Measurements from ENCODE around the gene AP5M1. TPM values are rescaled to one million over a fixed set of nuclear protein-coding genes. Genes with fewer than 3 reads are reported as not detected.

Gene AP5M1
- polyA plus RNA-seq, 1 experiment = 38.5 TPM

DNA sequence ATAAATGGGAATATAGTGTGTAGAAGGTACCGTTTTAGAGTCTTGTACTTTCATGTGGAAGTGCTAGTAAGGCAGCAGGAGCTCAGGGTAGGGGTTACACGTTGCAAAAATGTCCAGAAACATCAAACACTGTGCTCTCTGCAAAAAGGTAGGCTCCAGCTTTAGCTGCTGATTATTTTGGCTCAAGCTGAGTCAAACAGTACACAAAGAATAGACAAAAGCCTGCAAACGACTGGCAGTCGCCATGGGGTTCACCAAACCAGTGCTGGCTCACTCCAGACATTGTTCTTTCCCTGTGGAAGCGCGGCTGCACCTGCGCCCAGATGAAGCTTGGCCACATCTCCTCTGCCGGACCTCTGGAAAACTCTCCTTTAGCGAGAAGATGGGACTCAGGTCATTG lies 76.3 kb downstream of the AP5M1 start:
- Histone ChIP-seq H3K4me3 (ENCODE audit: low read depth, low read length) (no peak overlapping the region), H3K27me3 (ENCODE audit: control insufficient read depth, insufficient read depth, low read length) (peaks cover 2% of the 10 kb centered on the region), H3K9me3 (ENCODE audit: control insufficient read depth, insufficient read depth, low read length) (no peaks in the 10 kb centered on the region), H3K27ac (ENCODE audit: low read depth, low read length) (no peak overlapping the region)
- TF ChIP-seq, protein P1, sequence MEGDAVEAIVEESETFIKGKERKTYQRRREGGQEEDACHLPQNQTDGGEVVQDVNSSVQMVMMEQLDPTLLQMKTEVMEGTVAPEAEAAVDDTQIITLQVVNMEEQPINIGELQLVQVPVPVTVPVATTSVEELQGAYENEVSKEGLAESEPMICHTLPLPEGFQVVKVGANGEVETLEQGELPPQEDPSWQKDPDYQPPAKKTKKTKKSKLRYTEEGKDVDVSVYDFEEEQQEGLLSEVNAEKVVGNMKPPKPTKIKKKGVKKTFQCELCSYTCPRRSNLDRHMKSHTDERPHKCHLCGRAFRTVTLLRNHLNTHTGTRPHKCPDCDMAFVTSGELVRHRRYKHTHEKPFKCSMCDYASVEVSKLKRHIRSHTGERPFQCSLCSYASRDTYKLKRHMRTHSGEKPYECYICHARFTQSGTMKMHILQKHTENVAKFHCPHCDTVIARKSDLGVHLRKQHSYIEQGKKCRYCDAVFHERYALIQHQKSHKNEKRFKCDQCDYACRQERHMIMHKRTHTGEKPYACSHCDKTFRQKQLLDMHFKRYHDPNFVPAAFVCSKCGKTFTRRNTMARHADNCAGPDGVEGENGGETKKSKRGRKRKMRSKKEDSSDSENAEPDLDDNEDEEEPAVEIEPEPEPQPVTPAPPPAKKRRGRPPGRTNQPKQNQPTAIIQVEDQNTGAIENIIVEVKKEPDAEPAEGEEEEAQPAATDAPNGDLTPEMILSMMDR (IDR thresholded peaks at IDR 0.05; ENCODE audit: low read depth, low read length) = no peak
- POLR2A ChIA-PET = no interaction called here
- CTCF ChIA-PET = no interaction called here
- DNase-seq (ENCODE audit: low read depth, low spot score) = no peak

DNA sequence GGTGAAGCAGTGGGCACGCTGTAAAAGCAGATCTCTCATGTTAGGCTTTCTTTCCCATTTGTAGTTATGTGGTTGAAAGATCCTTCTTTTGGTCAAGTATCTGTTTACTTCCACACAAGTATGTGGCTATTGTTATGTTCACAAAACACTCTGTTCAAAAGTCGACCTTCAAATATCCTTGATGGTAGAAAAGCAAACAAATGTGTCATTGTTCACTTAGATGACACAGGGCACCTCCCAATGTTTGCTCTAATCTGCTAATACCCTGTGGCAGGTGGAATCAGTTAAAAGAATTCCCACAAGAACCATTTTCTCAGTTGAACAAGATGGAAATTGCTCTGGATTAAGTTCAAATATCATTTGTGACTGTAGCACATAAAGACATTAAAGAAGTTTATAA lies 78.0 kb downstream of the AP5M1 start:
- Histone ChIP-seq H3K4me3 (ENCODE audit: low read depth, low read length) (no peak overlapping the region), H3K9me3 (ENCODE audit: control insufficient read depth, insufficient read depth, low read length) (no peaks in the 10 kb centered on the region), H3K27ac (ENCODE audit: low read depth, low read length) (no peak overlapping the region), H3K27me3 (ENCODE audit: control insufficient read depth, insufficient read depth, low read length) (peaks cover 2% of the 10 kb centered on the region)
- TF ChIP-seq, protein P1 (IDR thresholded peaks at IDR 0.05; ENCODE audit: low read depth, low read length) = no peak
- ChIA-PET POLR2A (no interaction called here), CTCF (no interaction called here)
- no peak for DNase-seq (ENCODE audit: low read depth, low spot score)

Other genes with a start within 250 kb of the AP5M1 start
- 46.7 and 71.6 TPM in 2 replicates for gene EXOC5, start 66 bp upstream of the AP5M1 start, polyA plus RNA-seq (2011; rRNA removed)
- 14.9 and 17.9 TPM in 2 replicates for gene NAA30, start 121.6 kb downstream of the AP5M1 start, polyA plus RNA-seq (2011; rRNA removed)
- gene CCDC198, start 224.9 kb downstream of the AP5M1 start, polyA plus RNA-seq (2011; rRNA removed) = not detected in 2 replicates